Measurements from ENCODE around the gene MRPL23.

MRPL23 gene

GRCh38 chr11:1952806-1953482 lies 5.8 kb downstream of the MRPL23 start:
- no peaks in the 10 kb centered on the region for H3K9me3 Mint-ChIP-seq
- H3K36me3 Mint-ChIP-seq (ENCODE audit: low read depth): no peaks in the 10 kb centered on the region
- H3K4me1 Mint-ChIP-seq: no peaks in the 10 kb centered on the region
- no peaks in the 10 kb centered on the region for H3K27me3 Mint-ChIP-seq
- no peak overlapping the region for H3K4me3 Mint-ChIP-seq
- H3K27ac Mint-ChIP-seq: no peak overlapping the region
- ATAC-seq (no peak), DNase-seq (no peak)

GRCh38 chr11:1953489-1954266 lies 6.5 kb downstream of the MRPL23 start:
- Mint-ChIP-seq H3K27me3 (no peaks in the 10 kb centered on the region), H3K9me3 (no peaks in the 10 kb centered on the region), H3K4me1 (no peaks in the 10 kb centered on the region), H3K4me3 (no peak overlapping the region), H3K36me3 (ENCODE audit: low read depth) (no peaks in the 10 kb centered on the region), H3K27ac (no peak overlapping the region)
- DNase-seq: no peak
- peak; percentile 54 for ATAC-seq

GRCh38 chr11:1958367-1958766 lies 11.2 kb downstream of the MRPL23 start:
- Mint-ChIP-seq H3K27ac (no peak overlapping the region), H3K9me3 (no peaks in the 10 kb centered on the region), H3K36me3 (ENCODE audit: low read depth) (no peaks in the 10 kb centered on the region), H3K4me1 (no peaks in the 10 kb centered on the region), H3K4me3 (no peak overlapping the region), H3K27me3 (no peaks in the 10 kb centered on the region)
- DNase-seq (no peak), ATAC-seq (no peak)

- no peaks in the 10 kb centered on the region for H3K36me3 Mint-ChIP-seq (ENCODE audit: low read depth)
- H3K4me1 Mint-ChIP-seq: no peaks in the 10 kb centered on the region
- no peaks in the 10 kb centered on the region for H3K9me3 Mint-ChIP-seq
- no peak overlapping the region for H3K27ac Mint-ChIP-seq
- no peaks in the 10 kb centered on the region for H3K27me3 Mint-ChIP-seq
- H3K4me3 Mint-ChIP-seq: no peak overlapping the region
- ATAC-seq: no peak
- DNase-seq: no peak
Observed at GRCh38 chr11:1959786-1960185, 12.7 kb downstream of the MRPL23 start.

- no peak overlapping the region for H3K4me3 Mint-ChIP-seq
- H3K27me3 Mint-ChIP-seq: no peaks in the 10 kb centered on the region
- no peak for ATAC-seq
- H3K9me3 Mint-ChIP-seq: no peaks in the 10 kb centered on the region
- no peak for DNase-seq
- no peaks in the 10 kb centered on the region for H3K36me3 Mint-ChIP-seq (ENCODE audit: low read depth)
- no peaks in the 10 kb centered on the region for H3K4me1 Mint-ChIP-seq
- H3K27ac Mint-ChIP-seq: no peak overlapping the region
Observed at GRCh38 chr11:1963864-1964263, 16.7 kb downstream of the MRPL23 start.

GRCh38 chr11:1964348-1964747 lies 17.2 kb downstream of the MRPL23 start:
- Mint-ChIP-seq H3K4me1 (no peaks in the 10 kb centered on the region), H3K27me3 (no peaks in the 10 kb centered on the region), H3K9me3 (no peaks in the 10 kb centered on the region), H3K27ac (no peak overlapping the region), H3K36me3 (ENCODE audit: low read depth) (no peaks in the 10 kb centered on the region), H3K4me3 (no peak overlapping the region)
- DNase-seq (no peak), ATAC-seq (no peak)

- DNase-seq (no peak), ATAC-seq (no peak)
- no peaks in the 10 kb centered on the region for H3K36me3 Mint-ChIP-seq (ENCODE audit: low read depth)
- no peak overlapping the region for H3K27ac Mint-ChIP-seq
- H3K4me3 Mint-ChIP-seq: no peak overlapping the region
- no peaks in the 10 kb centered on the region for H3K4me1 Mint-ChIP-seq
- H3K27me3 Mint-ChIP-seq: no peaks in the 10 kb centered on the region
- no peaks in the 10 kb centered on the region for H3K9me3 Mint-ChIP-seq
Observed at GRCh38 chr11:1964955-1965354, 17.8 kb downstream of the MRPL23 start.

- ATAC-seq (no peak), DNase-seq (no peak)
- H3K4me3 Mint-ChIP-seq: no peak overlapping the region
- H3K27me3 Mint-ChIP-seq: no peaks in the 10 kb centered on the region
- H3K4me1 Mint-ChIP-seq: no peaks in the 10 kb centered on the region
- H3K27ac Mint-ChIP-seq: no peak overlapping the region
- H3K9me3 Mint-ChIP-seq: no peaks in the 10 kb centered on the region
- H3K36me3 Mint-ChIP-seq (ENCODE audit: low read depth): no peaks in the 10 kb centered on the region
Observed at GRCh38 chr11:1966531-1966930, 19.4 kb downstream of the MRPL23 start.

GRCh38 chr11:1967641-1968225 lies 20.6 kb downstream of the MRPL23 start:
- H3K27ac Mint-ChIP-seq: no peak overlapping the region
- no peaks in the 10 kb centered on the region for H3K4me1 Mint-ChIP-seq
- H3K27me3 Mint-ChIP-seq: no peaks in the 10 kb centered on the region
- H3K9me3 Mint-ChIP-seq: no peaks in the 10 kb centered on the region
- ATAC-seq: no peak
- DNase-seq: no peak
- no peaks in the 10 kb centered on the region for H3K36me3 Mint-ChIP-seq (ENCODE audit: low read depth)
- H3K4me3 Mint-ChIP-seq: no peak overlapping the region

- no peaks in the 10 kb centered on the region for H3K36me3 Mint-ChIP-seq (ENCODE audit: low read depth)
- H3K4me3 Mint-ChIP-seq: no peak overlapping the region
- H3K27ac Mint-ChIP-seq: no peak overlapping the region
- no peaks in the 10 kb centered on the region for H3K9me3 Mint-ChIP-seq
- ATAC-seq (no peak), DNase-seq (no peak)
- no peaks in the 10 kb centered on the region for H3K27me3 Mint-ChIP-seq
- H3K4me1 Mint-ChIP-seq: no peaks in the 10 kb centered on the region
Observed at GRCh38 chr11:1968454-1969002, 21.4 kb downstream of the MRPL23 start.

GRCh38 chr11:1969035-1969434 lies 21.9 kb downstream of the MRPL23 start:
- H3K9me3 Mint-ChIP-seq: no peaks in the 10 kb centered on the region
- no peaks in the 10 kb centered on the region for H3K36me3 Mint-ChIP-seq (ENCODE audit: low read depth)
- no peaks in the 10 kb centered on the region for H3K4me1 Mint-ChIP-seq
- DNase-seq (no peak), ATAC-seq (no peak)
- no peaks in the 10 kb centered on the region for H3K27me3 Mint-ChIP-seq
- H3K27ac Mint-ChIP-seq: no peak overlapping the region
- H3K4me3 Mint-ChIP-seq: no peak overlapping the region

- DNase-seq (no peak), ATAC-seq (no peak)
- H3K4me3 Mint-ChIP-seq: no peak overlapping the region
- H3K27me3 Mint-ChIP-seq: no peaks in the 10 kb centered on the region
- H3K27ac Mint-ChIP-seq: no peak overlapping the region
- H3K36me3 Mint-ChIP-seq (ENCODE audit: low read depth): no peaks in the 10 kb centered on the region
- no peaks in the 10 kb centered on the region for H3K4me1 Mint-ChIP-seq
- no peaks in the 10 kb centered on the region for H3K9me3 Mint-ChIP-seq
Observed at GRCh38 chr11:1969776-1970175, 22.6 kb downstream of the MRPL23 start.

GRCh38 chr11:1970956-1971355 lies 23.8 kb downstream of the MRPL23 start:
- no peaks in the 10 kb centered on the region for H3K36me3 Mint-ChIP-seq (ENCODE audit: low read depth)
- no peaks in the 10 kb centered on the region for H3K4me1 Mint-ChIP-seq
- H3K27ac Mint-ChIP-seq: no peak overlapping the region
- no peaks in the 10 kb centered on the region for H3K27me3 Mint-ChIP-seq
- DNase-seq (no peak), ATAC-seq (no peak)
- no peaks in the 10 kb centered on the region for H3K9me3 Mint-ChIP-seq
- H3K4me3 Mint-ChIP-seq: no peak overlapping the region

- no peaks in the 10 kb centered on the region for H3K27me3 Mint-ChIP-seq
- ATAC-seq (no peak), DNase-seq (no peak)
- no peaks in the 10 kb centered on the region for H3K36me3 Mint-ChIP-seq (ENCODE audit: low read depth)
- H3K9me3 Mint-ChIP-seq: no peaks in the 10 kb centered on the region
- no peak overlapping the region for H3K27ac Mint-ChIP-seq
- no peak overlapping the region for H3K4me3 Mint-ChIP-seq
- no peaks in the 10 kb centered on the region for H3K4me1 Mint-ChIP-seq
Observed at GRCh38 chr11:1975185-1975584, 28.1 kb downstream of the MRPL23 start.
